GM21360 (cell line): Measurements from ENCODE around the gene ANKLE2.

Experiments
- ATAC-seq: cut with Tn5 transposase; IDR thresholded peaks from one replicate; pipeline ENCODE4 v1.9.1; 2021; ENCODE audit warnings: mild to moderate bottlenecking, moderate library complexity; ENCODE audit not compliant: unreplicated experiment

ANKLE2 gene

GRCh38 chr12:132723015-132723763 is 38.4 kb downstream of the ANKLE2 start:
- ATAC-seq = no peak

GRCh38 chr12:132720606-132721345 is 40.9 kb downstream of the ANKLE2 start:
- no peak for ATAC-seq

GRCh38 chr12:132719954-132720324 is 41.7 kb downstream of the ANKLE2 start:
- ATAC-seq = no peak

DNA sequence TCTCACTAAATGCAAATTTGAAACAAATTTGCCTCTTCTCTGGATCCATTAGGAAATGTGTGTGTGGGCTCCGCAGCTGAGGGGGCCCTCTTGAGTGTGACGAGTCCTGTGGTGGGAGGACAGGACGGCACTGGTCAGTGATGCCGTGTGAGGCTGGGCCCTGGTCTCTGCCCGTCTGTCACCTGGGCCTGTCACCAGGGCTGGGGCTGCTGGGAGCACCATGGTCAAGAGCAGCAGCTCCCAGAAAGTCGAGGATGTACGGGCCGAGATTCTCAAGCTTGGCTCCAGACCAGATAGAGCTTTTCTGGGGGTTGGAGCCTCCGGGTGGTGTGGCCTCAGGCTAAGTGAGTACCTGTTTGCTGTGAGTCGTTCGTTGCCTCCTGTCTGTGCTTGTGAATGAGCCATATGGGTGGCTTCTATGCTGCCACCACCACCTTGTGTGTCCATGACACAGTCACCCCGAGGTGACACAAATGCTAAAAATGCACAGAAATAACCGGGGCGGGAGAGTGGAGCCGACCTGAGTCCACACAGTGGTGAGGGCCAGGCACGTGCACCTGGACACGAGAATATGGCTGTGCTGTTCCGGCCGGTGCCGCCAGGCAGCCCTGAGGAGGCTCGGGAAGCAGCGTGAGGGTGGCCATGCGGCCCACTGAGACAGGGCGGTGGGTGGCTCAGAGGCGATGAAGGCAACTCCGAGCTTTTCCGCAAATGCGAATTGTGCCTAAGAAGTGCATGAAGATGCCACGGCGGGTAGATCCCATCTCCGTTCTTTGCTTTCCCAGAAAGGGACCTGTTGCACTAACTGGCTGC is 42.3 kb downstream of the ANKLE2 start:
- no peak for ATAC-seq

- no peak for ATAC-seq
These were observed 43.0 kb downstream of the ANKLE2 start for GRCh38 chr12:132718644-132719043.

DNA sequence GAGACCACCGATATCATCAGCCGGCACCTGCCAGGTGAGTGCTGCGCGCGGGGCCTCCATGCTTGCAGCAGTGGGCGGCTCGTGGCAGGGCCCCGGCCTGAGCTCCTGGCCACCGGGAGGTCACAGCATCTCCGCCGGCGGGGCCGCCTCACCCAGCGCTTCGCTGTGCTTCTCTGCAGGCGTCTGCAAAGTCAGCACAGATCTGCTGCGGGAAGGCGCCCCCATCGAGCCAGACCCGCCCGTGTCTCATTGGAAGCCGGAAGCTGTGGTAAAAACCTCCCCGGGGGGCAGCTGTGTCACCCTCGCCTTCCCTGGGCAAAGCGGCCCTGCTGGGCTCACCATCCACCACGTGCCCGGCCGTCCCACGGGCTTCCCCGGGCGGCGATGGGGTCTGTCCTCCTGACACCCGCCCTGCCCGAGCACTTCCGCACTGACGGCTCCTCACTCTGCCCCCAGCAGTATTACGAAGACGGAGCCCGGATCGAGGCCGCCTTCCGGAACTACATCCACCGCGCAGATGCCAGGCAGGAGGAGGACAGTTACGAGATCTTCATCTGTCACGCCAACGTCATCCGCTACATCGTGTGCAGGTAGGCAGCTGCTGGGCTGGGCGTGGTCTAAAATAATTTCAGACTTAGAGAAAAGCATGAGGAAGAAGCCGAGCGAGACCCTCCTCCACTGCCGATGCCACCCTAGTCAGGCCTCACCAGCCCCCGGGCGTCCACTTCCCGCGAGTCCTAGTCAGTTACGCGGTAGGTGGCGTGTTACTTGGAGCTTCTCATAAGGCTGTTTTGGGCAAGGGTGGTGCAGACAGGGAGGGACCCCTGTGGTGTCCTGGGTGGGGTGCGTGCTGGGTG is 43.9 kb downstream of the ANKLE2 start:
- ATAC-seq = no peak

GRCh38 chr12:132717011-132717410 is 44.6 kb downstream of the ANKLE2 start:
- no peak for ATAC-seq

DNA sequence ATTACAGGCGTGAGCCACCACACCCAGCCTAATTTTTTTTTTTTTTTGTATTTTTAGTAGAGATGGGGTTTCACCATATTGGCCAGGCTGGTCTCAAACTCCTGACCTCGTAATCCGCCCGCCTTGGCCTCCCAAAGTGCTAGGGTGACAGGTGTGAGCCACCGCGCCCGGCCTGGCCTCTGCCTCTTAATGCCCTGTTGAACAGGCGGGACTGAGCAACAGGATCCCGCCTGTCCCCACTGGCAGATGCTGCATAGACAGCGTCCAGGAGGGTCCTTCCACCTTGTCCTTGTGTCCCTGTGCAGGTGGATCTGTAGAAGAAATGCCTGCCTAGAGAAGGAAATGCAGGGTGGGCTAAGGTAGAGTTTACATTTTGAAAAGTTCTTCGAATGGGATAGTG is 45.3 kb downstream of the ANKLE2 start:
- no peak for ATAC-seq

DNA sequence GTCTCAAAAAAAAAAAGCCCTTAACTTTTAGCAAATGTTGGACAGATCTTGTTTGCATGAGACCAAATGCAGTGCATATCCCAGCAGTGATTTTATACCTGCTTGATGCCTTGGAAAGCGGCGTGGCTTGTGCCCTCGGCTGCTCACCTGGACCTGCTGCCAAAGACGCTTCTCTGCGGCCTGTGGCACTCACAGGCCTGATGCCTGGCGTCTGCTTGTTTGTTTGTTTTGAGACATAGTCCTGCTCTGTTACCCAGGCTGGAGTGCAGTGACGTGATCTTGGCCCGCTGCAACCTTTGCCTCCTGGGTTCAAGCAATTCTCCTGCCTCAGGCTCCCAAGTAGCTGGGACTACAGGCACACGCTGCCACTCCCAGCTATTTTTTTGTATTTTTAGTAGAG is 45.8 kb downstream of the ANKLE2 start:
- ATAC-seq = no peak

DNA sequence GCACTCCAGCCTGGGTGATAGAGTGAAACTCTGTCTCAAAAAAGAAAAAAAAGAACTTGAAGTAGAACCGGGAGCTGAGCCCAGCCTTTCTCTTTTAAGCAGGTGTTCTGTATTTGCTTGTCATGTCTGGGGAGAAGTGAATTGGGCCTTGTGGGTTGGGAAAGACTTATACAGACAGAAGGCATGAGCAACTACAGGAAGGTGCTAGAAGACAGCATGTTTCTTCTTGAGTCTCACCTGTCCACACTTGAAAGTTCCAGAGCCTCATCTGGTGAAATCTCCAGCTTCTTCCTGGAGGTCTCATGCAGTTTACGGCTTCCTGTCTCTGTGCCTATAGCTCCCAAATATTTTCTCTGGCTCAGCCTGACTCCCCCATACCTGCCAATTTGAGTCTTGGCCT is 48.5 kb downstream of the ANKLE2 start:
- no peak for ATAC-seq

- peak; percentile 2 for ATAC-seq
These were observed 50.4 kb downstream of the ANKLE2 start for GRCh38 chr12:132711080-132711843.

GRCh38 chr12:132710405-132711079 is 51.1 kb downstream of the ANKLE2 start, which contains the start of gene PGAM5:
Gene PGAM5, plus strand, starts transcription at chr12:132710842. Its CDS starts 35 bp downstream, at chr12:132710877.
- ATAC-seq = peak; percentile 92

GRCh38 chr12:132710043-132710404 is 51.6 kb downstream of the ANKLE2 start:
- ATAC-seq = peak; percentile 21

GRCh38 chr12:132708150-132708549 is 53.5 kb downstream of the ANKLE2 start:
- no peak for ATAC-seq

- no peak for ATAC-seq
These were observed 54.4 kb downstream of the ANKLE2 start for GRCh38 chr12:132707241-132707640.

DNA sequence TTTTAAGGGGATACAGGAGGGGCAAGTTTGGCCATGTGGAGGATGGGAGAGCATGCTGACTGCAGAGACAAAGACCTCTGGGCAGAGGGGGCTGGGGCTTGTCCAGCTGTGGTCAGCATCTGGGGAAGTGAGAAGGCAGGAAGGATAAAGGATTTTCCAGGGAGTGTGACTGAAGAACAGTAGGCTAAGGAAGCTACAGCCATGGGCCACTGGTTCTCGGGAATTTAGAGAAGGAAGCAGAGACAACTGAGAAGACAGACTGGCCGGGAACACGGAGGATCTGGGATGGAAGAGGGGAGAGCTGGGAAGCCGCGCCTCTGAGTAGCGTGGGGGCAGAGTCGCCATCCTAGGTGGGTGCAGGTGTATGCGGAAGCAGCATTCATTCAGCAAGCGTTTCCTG is 58.0 kb downstream of the ANKLE2 start:
- no peak for ATAC-seq

- ATAC-seq = no peak
These were observed 59.0 kb downstream of the ANKLE2 start for GRCh38 chr12:132702640-132703039.

DNA sequence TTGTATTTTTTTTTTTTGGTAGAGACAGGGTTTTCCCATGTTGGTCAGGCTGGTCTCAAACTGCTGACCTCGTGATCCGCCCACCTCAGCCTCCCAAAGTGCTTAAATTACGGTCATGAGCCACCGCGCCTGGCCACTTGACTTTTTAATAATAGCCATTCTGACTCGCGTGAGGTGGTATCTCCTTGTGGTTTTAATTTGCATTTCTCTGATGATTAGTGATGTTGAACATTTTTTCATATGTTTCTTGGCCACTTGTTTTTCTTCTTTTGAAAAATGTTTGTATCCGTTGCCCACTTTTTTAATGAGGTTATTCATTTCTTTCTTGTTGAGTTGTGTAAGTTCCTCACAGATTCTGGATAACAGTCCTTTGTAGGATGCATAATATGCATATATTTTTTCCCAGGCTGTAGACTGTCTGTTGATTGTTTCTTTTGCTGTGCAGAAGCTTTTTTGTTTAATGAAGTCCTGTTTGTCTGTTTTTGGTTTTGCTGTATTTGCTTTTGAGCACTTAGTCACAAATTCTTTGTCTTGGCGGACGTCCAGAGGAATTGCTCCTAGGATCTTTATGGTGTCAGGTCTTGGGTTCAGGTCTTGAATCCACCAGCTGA is 61.3 kb downstream of the ANKLE2 start:
- ATAC-seq = no peak

GRCh38 chr12:132698341-132698740 is 63.3 kb downstream of the ANKLE2 start:
- no peak for ATAC-seq
